GM18502 (cell line): Measurements from ENCODE around the gene CDC25B.
A peak's percentile ranks its signal among the peaks of the same experiment; 100 is the strongest.

Experiments used
- ATAC-seq: cut with Tn5 transposase; IDR thresholded peaks from one replicate; pipeline ENCODE4 v1.9.1; 2021; ENCODE audit warnings: mild to moderate bottlenecking; ENCODE audit not compliant: unreplicated experiment, poor library complexity

Gene CDC25B

DNA sequence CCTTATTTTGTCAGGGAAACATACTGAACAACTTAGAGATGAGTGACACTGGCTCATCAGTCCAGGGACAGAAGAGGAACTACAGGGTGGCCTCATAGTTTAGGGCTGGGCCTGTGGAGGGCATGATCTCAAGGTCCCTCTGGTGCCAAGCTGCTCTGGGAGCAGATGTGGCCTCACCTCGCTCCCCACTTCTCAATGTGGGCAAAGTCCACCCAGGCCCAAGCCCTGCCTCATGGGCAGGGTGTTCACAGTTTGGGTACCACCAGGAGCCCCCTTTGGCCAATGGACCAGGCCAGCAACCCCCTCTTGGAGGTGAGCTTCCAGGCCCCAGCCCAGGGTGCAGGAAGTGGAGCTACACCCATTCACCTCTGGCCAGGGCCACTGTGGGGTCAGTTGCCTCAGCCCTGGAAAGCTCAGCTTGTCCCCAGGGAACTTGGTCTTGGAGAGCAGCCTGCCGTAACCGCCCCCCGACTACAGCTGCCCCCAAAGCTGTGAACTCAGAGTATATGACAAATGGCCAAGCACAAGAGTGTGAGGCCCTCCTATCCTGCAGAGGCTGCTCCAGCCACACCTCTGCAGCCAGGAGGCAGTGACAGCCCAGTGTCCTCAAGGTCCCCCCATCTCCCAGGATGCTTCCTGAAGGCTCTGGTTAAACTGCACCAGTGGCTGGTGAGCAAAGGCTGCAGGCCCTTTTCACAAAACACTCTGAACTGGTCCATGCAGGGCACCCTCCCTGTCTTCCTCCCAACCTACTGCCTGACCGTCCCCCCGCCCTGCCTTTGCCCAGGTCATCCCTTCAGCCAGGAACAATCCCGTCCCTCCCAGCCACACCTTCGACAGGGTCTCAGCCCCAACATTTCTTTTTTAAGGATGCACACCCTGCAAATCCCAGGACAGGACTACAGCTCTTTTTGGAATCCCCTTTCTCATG lies 32.2 kb upstream of the CDC25B start:
- no peak for ATAC-seq

DNA sequence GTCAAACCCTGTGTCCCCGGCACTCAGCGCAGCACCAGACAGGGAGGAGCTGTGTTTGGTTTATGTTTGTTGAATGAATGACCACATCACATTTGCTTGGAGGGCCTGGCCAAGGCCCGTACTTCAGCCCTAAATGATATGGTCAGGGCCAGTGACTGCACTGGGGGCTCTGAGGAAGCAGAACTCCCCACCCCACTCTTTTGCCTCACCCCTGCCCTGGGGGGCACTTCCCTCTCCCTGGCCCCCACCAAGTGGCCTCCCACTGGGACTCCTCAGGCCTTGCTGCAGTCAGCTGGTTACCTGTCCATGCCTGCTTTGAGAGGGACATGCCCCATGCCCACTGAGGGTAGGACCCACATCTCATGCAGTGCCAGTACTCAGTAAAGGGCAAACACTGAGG lies 31.5 kb upstream of the CDC25B start:
- no peak for ATAC-seq

DNA sequence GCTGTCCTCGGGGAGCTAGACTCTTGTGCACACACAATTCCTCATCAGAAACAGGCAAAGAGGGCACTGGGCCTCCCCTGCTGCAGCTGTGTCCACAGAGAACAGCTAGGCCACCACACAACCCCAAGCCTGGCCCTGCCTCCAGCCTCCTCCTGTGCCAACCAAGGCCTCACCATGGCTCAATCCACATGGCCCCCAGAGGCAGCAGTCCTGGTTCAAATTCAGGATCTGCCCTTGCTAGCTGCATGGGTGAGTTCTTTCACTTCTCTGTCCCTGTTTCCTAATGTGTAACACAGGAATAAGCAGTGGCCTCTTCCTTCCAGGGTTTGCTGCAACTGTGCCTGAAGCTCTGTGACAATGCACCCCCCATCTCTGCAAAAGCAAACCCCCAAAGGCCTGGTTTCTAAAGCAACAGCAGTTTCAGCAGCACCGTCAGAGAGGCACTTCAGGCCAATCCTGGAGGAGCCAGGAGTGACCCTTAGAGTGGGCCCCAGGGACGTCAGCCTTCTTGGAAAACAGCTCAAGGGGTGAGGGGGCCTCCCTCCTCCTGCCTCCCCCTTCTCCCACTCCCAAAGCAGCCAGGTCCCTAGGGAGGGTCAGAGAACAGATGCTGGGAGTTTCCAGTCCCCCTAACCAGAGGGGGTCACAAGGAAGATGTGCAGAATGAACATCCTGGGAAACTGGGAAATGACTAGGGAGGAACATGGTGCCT lies 30.8 kb upstream of the CDC25B start:
- ATAC-seq: no peak

DNA sequence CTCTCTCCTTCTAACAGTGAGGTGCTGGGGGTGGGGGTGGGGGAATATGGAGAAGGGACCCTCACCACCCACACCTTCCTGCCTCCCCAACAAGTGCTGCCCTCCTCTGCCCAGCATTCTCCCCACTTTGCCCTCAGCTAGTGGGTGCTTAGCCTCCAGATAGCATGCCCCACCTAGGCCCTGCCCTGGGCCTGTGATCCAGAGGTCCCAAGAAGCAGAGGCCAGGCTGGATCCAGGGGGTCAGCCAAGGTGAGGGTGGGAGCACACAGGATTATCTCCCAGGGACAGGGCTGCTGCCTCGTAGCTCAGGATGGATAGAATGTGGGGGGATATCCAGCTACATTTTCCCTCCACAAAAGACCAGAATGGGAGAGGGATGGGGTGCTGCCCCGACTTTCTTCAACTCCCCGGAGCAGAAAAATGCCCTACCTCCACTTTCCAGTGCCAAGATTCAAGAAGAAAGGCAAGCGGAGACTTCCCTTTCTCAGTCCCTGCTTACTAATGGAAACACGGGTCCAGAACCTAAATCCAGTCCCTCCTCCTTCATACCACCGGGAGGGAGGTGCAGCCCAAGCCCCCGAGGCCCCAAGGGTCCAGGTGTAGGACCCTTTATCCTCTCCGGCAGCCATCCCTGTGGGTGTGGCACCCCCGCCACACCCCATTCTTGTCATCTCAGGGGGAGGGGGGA lies 29.5 kb upstream of the CDC25B start:
- no peak for ATAC-seq

DNA sequence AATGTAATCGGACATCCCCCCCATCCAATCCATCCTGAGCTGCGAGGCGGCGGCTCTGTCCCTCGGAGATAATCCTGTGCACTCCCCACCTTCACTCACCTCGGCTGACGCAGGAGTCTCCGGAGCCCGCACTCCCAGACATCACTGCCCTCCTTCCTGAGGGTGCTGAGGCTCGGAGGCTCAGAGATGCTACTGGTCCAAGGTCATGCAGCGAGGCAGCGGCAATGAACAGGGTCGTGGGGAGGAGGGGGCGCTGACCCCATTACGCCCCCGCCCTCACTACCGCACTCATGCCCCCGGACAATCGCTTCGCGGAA lies 29.0 kb upstream of the CDC25B start:
- no peak for ATAC-seq

DNA sequence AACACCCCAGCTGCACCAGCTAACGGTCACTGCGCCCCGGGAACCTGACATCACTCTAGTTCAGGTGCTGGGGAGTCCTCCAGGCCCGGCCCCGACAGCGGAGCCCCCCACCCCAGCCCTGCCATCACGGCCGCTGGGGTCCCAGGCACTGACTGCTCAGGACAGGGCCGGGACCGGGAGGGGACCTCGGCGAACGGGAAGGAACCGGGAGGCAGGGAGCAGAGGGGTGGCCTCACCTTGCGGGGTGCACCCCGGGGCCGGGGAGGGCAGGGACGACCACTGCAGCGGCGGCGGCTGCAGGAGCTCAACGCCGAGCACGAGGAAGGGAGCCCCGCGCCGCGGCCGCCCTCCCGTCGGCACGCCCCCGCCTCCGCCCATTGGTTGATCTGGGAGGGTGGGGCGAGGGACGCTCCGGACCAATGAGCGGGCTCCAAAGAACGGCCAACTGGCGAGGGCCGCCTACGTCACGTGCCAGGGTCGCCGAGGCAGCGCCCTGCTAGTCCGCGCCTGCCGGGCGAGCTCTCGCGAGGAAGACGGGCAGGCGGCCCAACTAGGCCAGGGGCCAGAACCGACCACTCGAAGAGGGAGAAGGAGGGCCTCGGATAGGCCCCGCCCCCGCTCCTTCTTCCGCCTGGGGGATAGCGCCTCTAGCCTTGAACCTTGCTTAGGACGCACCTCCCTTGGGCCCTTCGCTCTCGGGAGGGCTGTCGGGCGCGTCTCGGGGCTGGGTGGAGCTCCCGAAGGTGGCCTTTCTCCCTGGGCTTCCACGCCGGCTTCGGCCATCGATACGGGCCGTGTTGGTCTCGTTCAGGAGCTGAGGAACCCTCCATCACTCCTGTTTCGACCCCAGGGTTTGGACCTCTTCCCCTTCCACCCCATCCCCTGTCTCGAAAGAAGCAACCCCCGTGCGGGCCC lies 28.4 kb upstream of the CDC25B start, which contains the start of gene ADISSP:
TSS of gene ADISSP (minus strand) at position 327 of the 915 bp plus-strand sequence. CDS start 7,653 bp downstream, outside the sequence.
- ATAC-seq: peak; percentile 96

DNA sequence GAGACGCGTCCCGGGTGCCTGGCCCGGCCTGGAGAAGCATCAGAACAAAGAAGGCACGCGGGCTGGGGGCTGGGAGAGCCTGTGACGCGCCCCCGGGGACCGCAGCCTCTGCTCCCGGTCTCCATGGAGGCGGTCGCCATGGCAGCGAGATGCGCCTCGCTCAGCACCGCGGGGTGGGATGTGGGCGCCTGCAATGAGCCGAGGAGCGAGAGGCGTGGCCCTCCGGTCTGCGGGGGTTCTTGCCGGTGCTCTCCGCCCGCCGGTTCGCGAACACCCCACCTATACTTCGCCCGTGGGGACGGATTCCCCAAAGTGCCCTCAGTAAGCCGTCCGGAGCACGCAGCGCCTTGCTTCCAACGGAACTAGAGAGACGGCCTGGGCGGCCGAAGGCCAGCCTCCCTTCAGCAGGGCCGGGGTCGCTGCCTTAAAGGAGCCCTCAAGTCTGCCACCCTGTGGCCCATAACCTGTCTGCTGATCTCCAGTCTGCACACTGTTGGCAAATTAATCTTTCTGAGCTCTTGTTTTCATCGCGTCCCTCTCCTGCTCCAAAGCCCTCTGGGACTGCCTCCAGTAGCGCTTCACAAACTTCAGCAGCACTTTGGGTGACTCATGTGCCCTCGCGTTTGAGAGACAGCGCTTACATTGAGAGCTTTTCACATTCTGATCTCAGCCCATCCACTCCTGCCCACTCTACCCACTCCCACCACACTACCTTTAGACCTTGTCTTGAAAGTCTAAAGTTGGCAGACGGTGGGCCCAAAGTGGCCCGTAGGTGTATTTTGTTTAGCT lies 27.6 kb upstream of the CDC25B start:
- peak; percentile 35 for ATAC-seq

DNA sequence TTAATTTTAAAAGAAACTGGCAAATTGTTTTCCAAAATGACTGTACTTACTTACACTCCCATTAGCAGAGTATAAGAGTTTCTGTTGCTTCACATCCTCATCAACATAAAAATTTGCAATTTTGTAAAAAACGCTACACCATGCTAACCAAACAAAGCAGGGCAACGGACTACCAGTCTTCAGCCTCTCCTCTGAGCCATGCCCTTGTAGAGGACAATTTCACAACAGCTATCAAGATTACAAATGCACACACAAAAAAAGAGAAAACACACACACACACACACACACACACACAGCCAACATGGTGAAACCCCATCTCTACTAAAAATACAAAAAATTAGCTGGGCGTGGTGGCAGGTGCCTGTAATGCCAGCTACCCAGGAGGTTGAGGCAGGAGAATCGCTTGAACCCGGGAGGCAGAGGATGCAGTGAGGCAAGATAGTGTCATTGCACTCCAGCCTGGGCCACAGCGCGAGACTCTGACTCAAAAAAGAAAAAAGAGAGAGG lies 24.5 kb upstream of the CDC25B start:
- ATAC-seq: no peak

DNA sequence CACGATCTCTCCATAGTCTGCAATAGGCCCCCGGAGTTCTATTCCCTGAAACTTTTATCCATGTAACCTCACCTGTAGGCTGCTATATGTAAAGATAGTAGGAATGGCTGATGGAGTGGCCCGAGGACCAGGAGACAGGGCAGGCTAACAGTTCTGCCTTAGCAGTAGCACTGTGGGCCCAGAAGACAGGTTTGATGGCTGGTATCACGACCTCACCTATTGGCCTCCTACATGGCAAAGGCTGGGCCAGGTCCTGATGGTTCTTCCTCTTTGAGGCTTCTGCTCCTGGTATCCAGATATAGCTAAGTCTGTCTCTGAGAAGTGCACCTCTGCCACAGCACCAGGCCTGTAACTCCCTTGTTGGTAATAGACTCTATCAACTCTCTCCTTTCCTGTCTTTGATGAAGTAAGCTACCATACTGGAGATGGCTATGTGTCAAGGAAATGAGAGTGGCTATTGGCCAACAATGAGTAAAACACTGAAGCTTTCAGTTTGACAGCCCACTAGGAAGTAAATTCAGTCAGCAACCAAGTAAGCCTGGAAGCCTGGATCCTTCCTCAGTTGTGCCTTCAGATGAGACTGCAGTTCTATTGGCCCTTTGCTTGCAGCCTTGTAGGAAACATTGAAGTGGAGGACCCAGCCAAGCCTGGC lies 20.5 kb upstream of the CDC25B start:
- no peak for ATAC-seq

DNA sequence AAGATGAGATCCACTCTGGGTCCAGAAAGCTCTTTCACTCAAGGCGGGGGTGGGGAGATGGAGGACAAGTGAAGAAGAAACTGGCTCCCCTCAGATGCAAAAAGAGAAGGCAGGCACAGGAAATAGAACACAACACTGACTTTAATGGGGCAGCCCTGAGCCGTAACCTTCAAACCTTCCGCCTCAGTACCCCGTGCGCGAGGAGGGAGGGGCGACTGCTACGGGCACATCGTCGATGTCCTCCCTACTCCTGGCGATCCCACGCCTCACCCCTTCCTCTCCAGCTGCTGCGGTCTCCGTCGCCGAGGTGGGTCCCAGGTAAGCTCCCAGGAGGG lies 18.8 kb upstream of the CDC25B start:
- ATAC-seq: no peak

DNA sequence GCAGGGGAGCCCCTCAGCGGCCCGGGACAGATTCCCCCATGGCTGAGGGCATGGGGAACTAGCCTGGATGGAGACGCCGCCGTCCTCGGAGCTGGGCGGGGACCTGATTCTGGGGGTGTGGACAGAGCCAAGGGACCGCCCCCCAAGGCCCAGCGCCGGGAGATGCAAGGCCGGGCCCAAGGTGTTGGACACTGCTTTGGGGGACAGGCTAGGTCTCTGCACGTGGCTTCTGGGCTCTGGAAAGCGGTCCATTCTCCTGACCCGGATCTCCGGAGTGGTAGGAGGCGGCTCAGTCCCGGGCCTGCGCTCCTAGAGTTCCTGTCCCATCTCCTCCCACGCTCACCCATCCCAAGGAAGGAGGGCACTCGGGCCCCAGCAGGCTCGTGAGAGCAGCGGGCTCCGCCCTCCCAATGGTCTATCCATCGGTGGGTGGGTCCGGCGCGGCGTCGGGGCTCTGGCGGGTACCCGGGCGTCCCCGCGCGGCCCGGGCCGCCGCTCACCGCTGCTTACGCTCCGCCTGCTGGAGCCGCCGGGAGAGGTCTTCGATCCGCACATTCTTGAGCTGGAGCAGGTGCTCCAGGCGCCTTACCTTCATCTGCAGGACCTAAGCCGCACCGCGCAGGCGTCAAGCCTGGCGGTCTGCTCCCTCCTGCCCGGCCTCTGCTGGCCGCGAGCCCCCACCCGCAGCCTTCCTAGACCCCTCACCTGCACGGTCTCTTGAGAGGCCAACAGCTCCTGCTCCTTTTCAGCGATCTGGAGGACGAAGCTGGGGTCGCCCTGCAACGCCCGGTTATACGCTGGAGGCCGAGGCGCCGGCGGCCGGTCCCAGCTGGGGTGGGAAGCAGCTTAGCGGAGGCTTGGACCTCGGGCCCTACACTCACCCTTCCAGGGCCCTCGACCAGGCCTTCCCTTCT lies 18.1 kb upstream of the CDC25B start:
- ATAC-seq: no peak

DNA sequence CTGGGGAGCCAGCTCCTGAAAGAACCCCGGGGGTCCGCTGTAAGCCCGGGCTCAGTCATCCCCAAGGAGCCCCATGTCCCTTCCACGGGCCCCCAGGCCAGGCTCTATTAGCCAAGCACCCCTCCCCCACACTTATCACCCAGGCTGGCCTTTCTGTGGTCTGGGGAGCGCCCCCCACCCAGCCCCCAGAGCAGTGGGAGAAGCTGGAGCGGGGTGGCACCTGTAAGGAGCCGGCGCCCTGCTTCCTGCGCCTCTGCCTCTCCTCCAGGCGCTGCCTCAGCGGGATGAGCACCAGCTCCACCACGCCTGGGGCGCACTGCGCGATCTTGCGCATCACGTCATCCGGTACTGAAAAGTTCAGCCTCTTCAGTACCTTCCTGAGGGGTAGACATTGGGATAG lies 17.1 kb upstream of the CDC25B start:
- no peak for ATAC-seq

DNA sequence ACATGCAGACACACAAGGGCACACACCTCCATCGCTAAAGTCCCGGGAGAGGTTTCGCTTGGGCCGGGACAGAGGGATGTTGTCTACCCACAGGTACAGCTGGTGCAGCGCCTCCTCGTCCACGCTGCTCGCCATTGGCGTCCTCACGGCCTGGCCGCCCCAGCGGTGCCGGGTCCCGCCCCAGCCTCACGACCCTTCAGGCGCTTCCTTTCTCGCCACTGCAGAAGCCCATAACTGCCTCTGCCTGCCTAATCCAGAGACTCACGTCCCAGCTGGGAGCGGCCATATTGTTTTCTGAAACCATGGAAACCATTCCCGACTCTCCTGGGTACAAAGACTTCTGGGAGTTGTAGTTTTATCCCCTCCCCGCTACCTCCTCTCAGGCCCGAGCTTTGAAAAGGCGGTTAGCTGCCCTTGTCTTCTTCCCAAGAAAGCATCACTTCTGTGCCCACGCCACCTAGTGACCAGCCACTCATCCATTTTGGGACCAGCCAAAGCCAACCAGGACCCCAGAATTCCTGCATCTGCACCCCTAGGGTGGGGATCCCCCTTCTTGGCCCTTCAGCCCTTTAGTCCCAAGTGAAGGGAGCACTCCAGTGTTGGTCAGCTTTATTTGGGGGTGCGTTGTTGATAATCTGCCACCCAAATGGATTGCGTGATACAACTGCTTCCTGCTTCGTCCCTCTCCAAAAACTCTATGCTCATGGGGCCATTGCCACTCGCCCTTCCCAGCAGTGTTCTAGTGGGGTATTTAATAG lies 14.8 kb upstream of the CDC25B start, which contains the start of gene SPEF1:
TSS of gene SPEF1 (minus strand) at position 296 of the 758 bp plus-strand sequence. CDS start at position 135, 161 bp downstream.
- ATAC-seq: peak; percentile 77

DNA sequence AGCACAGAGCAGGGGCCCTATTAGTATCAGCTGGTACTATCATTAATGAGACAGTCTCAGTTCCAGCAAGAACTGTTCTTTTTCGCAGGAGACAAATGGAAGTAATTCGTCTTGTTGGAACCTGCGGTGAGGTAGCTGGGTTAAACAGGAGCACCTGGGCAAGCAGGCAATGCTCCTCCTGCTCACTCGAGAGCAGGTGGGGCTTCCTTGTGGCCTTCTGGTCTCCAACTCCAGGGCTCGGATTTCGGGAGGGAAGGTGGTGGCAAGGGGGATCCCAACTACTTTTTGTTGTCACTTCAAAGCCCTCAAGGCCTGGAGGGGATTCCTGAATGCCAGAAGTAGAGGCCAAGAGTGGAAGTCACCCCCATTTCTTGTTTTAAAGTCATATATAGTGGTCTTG lies 13.5 kb upstream of the CDC25B start:
- no peak for ATAC-seq

DNA sequence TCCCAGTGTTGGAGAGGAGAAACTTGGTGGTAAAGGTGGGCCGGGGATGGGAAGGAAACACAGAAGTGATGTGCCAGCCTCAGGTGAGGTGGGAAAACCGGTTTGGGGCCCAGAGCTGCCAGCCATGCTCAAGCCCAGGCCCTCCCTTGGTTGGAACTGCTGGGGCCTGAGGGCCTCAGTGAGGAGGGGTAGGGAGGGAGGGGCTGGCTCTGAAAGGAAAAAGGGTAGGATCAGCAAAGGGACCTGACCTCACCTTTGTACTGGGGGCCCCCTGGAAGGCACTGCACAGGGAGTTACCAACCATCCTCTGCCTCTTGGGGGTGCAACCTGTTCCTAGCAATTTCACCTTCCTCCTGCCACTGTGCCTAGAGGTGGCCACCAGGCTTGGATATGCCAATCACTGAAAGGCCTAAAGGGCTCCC lies 13.0 kb upstream of the CDC25B start:
- ATAC-seq: no peak

DNA sequence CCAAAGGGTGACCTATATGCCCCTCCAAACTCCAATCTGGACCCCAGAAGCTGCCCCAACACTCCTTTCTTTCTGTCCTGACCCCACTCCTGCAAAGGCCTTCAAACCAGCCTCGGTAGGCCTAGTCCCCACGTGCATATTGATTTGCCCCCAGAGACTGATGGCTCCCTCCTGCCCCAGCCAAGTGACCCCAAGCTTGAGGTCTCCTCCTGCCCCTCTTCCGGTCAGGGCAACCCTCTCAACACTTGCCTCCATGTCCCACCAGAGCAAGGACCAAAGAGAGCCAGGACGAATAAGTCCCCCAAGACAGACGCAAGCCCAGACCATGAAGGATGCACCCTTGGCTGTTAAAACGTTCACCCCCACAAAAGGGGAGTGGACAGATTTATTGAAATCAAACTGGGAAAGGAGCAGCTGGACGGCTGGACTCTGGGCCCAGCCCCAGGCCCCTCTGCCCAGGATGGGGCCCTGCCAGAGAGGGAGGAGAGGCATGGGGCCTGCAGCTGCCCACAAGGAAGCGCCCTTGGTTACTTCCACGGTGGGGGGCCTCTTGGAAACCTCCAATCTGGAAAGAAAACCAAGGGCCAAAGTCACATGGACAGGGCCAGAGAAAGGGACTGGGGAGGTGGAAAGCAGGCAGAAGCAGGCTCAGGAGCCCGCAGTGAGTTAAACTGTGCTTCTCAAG lies 12.5 kb upstream of the CDC25B start:
- ATAC-seq: no peak
